Type B pancreatic cell (in vitro differentiated cells): Measurements from ENCODE around the gene DENND2D. TPM values are rescaled to one million over a fixed set of nuclear protein-coding genes. Genes with fewer than 3 reads are reported as not detected.

Experiments
- DNase-seq: peaks from one replicate; pipeline ENCODE4 v3.0.0; 2021; ENCODE audit warnings: mixed read lengths; ENCODE audit not compliant: unreplicated experiment; ENCODE audit errors: extremely low spot score
- H3K27ac Mint-ChIP-seq: 2 replicates; pipeline ENCODE4 v1.8.0; 2021; ENCODE audit warnings: mild to moderate bottlenecking, mixed read lengths
- H3K27me3 Mint-ChIP-seq: 2 replicates; pipeline ENCODE4 v1.8.0; 2021; ENCODE audit warnings: mixed read lengths
- H3K36me3 Mint-ChIP-seq: 2 replicates; pipeline ENCODE4 v1.8.0; 2021; ENCODE audit warnings: mixed read lengths
- H3K4me1 Mint-ChIP-seq: one replicate; pipeline ENCODE4 v1.8.0; 2021; ENCODE audit warnings: mixed read lengths; ENCODE audit not compliant: unreplicated experiment
- H3K4me3 Mint-ChIP-seq: 2 replicates; pipeline ENCODE4 v1.8.0; 2021; ENCODE audit warnings: mild to moderate bottlenecking, mixed read lengths
- H3K9me3 Mint-ChIP-seq: 2 replicates; pipeline ENCODE4 v1.8.0; 2021; ENCODE audit warnings: mixed read lengths
- total RNA-seq: library from RNA; stranded (reverse); gene quantifications from 2 replicates; pipeline ENCODE4 v1.2.1, GENCODE V29; 2021; ENCODE audit warnings: low replicate concordance
- TF ChIP-seq, protein P1 (sequence below): fragments of 200-600 bp; sonication (generic); conservative IDR thresholded peaks from 2 replicates; pipeline ENCODE4 v1.5.0; 2021; ENCODE audit warnings: antibody characterized with exemption, mild to moderate bottlenecking

Gene DENND2D
- total RNA-seq, 1 donor from 2014 or later, result 6.3 TPM

DNA sequence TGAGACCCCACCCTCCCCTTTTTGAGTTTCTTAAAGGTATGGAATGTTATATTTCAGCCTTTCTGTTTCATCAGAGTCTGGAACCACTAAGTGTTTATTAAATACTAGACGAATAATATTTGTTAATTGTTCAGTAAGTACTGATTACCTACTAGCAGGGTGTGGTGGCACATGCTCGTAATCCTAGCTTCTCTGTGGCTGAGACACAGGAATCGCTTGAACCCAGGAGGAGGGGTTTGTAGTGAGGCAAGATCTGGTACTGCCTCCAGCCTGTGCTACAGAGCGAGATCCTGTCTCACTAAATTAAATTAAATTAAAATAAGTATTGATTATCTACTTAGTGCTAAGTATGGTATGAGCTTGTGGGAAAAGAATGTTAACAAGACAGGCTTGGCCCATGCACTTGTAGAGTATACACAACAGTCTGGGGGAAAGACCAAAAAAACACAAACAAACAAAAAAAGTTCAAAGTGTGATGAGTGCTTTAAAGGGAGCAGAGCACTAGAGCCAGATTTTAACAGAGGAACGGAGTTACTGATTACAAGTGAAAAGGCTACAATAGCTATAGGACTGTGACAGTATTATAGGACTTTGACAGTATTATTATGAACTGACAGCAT is 58.0 kb downstream of the DENND2D start:
- no peak overlapping the region for H3K27ac Mint-ChIP-seq
- no peak for DNase-seq
- no peaks in the 10 kb centered on the region for H3K9me3 Mint-ChIP-seq
- H3K27me3 Mint-ChIP-seq, result no peaks in the 10 kb centered on the region
- peaks cover 5% of the 10 kb centered on the region for H3K36me3 Mint-ChIP-seq
- peak overlapping the region; percentile 66 for H3K4me3 Mint-ChIP-seq
- H3K4me1 Mint-ChIP-seq, result peaks cover 27% of the 10 kb centered on the region
- TF ChIP-seq, protein P1, sequence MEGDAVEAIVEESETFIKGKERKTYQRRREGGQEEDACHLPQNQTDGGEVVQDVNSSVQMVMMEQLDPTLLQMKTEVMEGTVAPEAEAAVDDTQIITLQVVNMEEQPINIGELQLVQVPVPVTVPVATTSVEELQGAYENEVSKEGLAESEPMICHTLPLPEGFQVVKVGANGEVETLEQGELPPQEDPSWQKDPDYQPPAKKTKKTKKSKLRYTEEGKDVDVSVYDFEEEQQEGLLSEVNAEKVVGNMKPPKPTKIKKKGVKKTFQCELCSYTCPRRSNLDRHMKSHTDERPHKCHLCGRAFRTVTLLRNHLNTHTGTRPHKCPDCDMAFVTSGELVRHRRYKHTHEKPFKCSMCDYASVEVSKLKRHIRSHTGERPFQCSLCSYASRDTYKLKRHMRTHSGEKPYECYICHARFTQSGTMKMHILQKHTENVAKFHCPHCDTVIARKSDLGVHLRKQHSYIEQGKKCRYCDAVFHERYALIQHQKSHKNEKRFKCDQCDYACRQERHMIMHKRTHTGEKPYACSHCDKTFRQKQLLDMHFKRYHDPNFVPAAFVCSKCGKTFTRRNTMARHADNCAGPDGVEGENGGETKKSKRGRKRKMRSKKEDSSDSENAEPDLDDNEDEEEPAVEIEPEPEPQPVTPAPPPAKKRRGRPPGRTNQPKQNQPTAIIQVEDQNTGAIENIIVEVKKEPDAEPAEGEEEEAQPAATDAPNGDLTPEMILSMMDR, result no peak

DNA sequence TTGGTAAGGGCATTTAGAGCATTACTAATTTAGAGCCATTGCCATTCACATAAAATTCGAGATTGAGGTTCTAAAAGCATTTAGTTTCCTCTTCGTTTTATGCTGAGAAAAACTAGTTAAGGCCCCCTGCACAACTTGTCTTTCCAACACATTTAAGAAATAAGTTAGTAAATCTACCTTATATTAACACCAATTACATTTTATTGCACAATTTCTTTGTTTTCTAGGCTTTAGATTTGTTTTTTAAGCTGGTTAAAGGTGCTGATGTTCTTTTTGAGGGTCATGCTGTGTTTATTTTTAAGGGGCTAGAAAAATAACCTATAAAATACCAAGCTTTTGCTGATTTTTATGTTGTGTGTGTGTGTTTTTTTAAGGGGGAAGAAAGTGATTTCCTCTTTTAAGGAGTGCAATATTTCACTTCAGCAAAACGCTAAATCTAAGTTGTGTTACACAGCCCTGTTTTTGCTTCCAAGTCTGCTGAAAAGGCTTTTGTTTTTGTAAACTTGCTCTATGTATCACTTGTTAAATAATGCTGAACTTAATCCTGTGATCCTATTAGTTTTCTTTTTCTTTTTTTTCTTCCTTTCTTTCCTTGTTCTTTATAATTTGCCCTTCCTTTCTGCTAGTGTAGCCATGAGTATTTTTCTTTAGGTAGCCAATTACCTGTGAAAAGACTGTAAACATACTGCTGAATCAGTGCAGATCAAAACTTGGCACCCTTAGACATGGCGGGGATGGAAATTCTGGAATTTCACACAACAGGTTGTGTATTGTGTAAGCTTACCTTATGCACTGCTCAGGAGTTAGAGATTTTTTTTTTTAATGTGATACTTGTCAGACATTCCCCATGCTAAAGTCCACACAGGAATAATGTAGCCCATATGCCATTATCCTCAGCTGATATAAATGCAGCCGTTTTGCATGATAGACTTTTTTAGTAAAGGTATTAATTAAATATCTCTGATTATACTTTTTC is 58.9 kb downstream of the DENND2D start:
- Mint-ChIP-seq H3K36me3 (peaks cover 5% of the 10 kb centered on the region), H3K27me3 (no peaks in the 10 kb centered on the region), H3K4me1 (peaks cover 27% of the 10 kb centered on the region), H3K27ac (peak overlapping the region; percentile 95), H3K4me3 (peak overlapping the region; percentile 100), H3K9me3 (no peaks in the 10 kb centered on the region)
- TF ChIP-seq, protein P1, result no peak
- DNase-seq, result no peak

DNA sequence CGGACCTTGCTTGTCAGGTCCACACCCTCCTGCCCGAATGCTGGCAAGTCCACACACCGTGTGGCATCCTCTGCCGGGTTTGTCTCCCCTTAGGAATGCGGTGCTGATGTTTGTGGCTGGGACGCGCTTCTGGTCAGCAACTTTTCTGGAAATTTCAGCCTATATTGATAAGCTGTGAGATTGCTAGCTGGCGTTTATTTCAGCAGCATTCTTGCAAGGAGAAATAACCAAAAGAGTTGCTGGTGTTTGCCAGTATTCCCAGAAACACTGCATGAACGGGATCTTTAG is 59.8 kb downstream of the DENND2D start:
- Mint-ChIP-seq H3K27ac (peak overlapping the region; percentile 95), H3K36me3 (no peaks in the 10 kb centered on the region), H3K9me3 (no peaks in the 10 kb centered on the region), H3K4me1 (peaks cover 21% of the 10 kb centered on the region), H3K27me3 (no peaks in the 10 kb centered on the region), H3K4me3 (peak overlapping the region; percentile 100)
- TF ChIP-seq, protein P1, result no peak
- no peak for DNase-seq

DNA sequence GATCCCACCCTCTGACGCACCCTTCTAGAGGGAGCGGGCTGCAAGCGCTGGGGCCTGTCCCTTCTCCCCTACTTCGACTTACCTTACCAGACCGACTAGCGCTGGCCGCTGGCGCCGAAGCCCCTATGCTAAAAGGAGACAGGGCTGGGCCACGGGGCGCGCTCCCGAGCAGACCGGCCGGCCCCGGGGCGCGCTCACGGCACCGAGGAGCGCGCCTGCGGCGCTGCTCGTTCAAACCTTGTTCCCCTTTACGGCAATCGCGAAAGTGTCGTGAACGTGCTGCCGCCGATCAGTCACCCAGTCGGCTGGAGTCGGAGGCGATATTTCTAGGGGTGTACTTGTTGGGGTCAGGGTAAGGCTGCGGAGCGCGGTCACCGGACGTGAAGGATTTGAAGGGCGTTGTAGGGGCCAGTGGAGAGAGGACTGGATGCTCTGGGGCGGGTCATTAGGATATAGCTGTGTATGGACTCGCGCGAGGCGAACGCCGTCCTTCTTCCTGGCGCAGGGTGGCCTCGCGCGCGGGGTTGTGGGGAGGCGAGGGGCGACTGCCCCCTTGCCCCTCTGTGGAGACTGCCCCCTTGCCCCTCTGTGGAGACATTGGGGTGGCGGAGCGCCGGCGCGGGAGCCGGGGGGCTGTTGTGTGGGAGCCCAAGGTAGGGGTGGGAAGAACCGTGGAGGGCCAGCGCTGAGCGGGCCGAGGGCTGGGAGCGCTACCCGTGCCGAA is 60.3 kb downstream of the DENND2D start, which contains the start of the genes CEPT1 and DRAM2:
TSS of gene CEPT1 (plus strand) at position 268 of the 724 bp plus-strand sequence. CDS start 7,492 bp downstream, outside the sequence.
TSS of gene DRAM2 (minus strand) at position 138 of the 724 bp plus-strand sequence. CDS start 8,539 bp downstream, outside the sequence.
- no peaks in the 10 kb centered on the region for H3K9me3 Mint-ChIP-seq
- H3K27ac Mint-ChIP-seq, result peak within 1 kb of the TSS; percentile 95
- H3K4me3 Mint-ChIP-seq, result peak within 1 kb of the TSS; percentile 100
- peaks cover 21% of the 10 kb centered on the region for H3K4me1 Mint-ChIP-seq
- TF ChIP-seq, protein P1, result no peak
- peak; percentile 95 for DNase-seq
- H3K27me3 Mint-ChIP-seq, result no peaks in the 10 kb centered on the region
- H3K36me3 Mint-ChIP-seq, result no peaks in the 10 kb centered on the region

DNA sequence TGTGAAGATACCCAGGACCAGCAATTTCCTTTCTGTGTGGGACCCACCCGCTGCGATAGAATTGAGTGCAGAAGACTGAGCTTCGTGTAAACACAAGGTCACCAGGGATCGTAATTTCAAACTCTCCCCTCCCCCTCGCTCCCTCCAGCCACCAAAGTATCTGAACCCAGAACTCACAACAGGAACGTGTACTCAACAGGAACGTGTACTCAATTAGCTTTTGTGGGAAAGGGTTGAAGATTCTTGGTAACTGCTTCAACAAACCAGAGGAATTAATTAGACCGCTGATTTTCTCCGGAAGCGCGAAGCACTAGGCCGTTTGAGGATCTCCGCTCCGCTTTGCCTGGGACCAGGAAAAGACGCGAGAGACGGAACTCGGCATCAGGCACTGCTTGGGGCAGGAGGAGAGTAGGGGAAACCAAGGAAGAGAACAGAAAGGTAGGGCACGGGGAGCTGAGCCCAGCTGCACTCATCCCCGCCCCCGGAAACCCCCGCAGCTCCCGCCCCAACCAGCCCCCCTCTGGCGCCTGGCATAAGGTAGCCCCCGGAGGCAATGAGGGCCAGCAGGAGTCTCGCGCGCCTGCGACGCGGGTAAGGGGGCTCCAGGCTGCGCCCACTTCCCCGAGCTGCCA is 61.0 kb downstream of the DENND2D start:
- DNase-seq, result no peak
- Mint-ChIP-seq H3K9me3 (no peaks in the 10 kb centered on the region), H3K27ac (peak overlapping the region; percentile 95), H3K27me3 (no peaks in the 10 kb centered on the region), H3K4me3 (peak overlapping the region; percentile 100), H3K36me3 (no peaks in the 10 kb centered on the region), H3K4me1 (peaks cover 21% of the 10 kb centered on the region)
- TF ChIP-seq, protein P1, result no peak
